Measurements from ENCODE around the gene DSC1. TPM values are rescaled to one million over a fixed set of nuclear protein-coding genes. Genes with fewer than 3 reads are reported as not detected.

DSC1 gene
- total RNA-seq, 2 experiments from 2014 or later = 1.6 to 1.7 TPM

- Histone ChIP-seq H3K27ac (ENCODE audit: low read depth in 1 of 2, low read length in 2 of 2) (no peak overlapping the region), H3K4me1 (ENCODE audit: insufficient read depth, low read length) (no peaks in the 10 kb centered on the region), H3K9me3 (ENCODE audit: control insufficient read depth in 1 of 2, insufficient read depth in 1 of 2, low read length in 2 of 2) (peaks cover 0 to 8% of the 10 kb centered on the region in 2 experiments), H3K36me3 (ENCODE audit: insufficient read depth, low read length) (no peaks in the 10 kb centered on the region), H3K27me3 (ENCODE audit: control insufficient read depth in 1 of 2, insufficient read depth in 2 of 2, low read length in 2 of 2) (no peaks in the 10 kb centered on the region), H3K4me3 (ENCODE audit: low read length) (no peak overlapping the region)
- Mint-ChIP-seq H3K27ac (no peak overlapping the region), H3K27me3 (no peaks in the 10 kb centered on the region), H3K4me3 (no peak overlapping the region), H3K36me3 (ENCODE audit: low read depth) (no peaks in the 10 kb centered on the region), H3K9me3 (peaks cover 5% of the 10 kb centered on the region), H3K4me1 (ENCODE audit: low read depth) (peaks cover 4% of the 10 kb centered on the region)
- ChIA-PET CTCF (no interaction called here), POLR2A (no interaction called here)
- DNase-seq = no peak
- no peak for ATAC-seq (ENCODE audit: poor library complexity)
- TF ChIP-seq CTCF (IDR thresholded peaks at IDR 0.05) = no peak
- intact Hi-C loops (cut with DNase I, micrococcal nuclease) = no loop called here
Observed at GRCh38 chr18:31197676-31198075, 35.0 kb upstream of the DSC1 start.

DNA sequence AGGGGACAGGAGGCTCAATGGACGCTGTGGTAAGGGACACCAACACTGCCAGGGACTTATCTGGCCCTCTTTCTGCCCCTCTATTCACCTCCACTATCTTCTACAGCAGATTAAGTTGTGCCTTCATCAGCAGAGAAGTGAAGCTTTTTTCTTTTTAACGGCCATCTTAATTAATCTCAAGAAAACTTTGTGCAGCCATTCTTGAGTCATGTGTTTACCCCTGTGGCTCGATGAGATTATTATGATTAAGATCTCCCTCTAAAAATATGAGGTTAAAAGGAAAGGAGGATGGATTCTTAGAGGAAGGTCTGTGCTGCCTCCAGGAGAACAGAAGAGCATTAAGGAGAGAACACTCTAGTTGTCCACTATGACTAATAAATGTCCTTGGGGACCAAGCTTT, 32.4 kb upstream of the DSC1 start:
- no peaks in the 10 kb centered on the region for H3K36me3 Mint-ChIP-seq (ENCODE audit: low read depth)
- Histone ChIP-seq H3K4me3 (ENCODE audit: low read length) (no peak overlapping the region), H3K4me1 (ENCODE audit: insufficient read depth, low read length) (no peaks in the 10 kb centered on the region), H3K36me3 (ENCODE audit: insufficient read depth, low read length) (no peaks in the 10 kb centered on the region), H3K9me3 (ENCODE audit: control insufficient read depth in 1 of 2, insufficient read depth in 1 of 2, low read length in 2 of 2) (peaks cover 0 to 5% of the 10 kb centered on the region in 2 experiments), H3K27ac (ENCODE audit: low read depth in 1 of 2, low read length in 2 of 2) (no peak overlapping the region), H3K27me3 (ENCODE audit: control insufficient read depth in 1 of 2, insufficient read depth in 2 of 2, low read length in 2 of 2) (no peaks in the 10 kb centered on the region)
- peaks cover 4% of the 10 kb centered on the region for H3K4me1 Mint-ChIP-seq (ENCODE audit: low read depth)
- H3K27ac Mint-ChIP-seq = no peak overlapping the region
- no peak for DNase-seq
- ATAC-seq (ENCODE audit: poor library complexity) = no peak
- POLR2A ChIA-PET = no interaction called here
- intact Hi-C loops (cut with DNase I, micrococcal nuclease) = no loop called here
- H3K9me3 Mint-ChIP-seq = peaks cover 6% of the 10 kb centered on the region
- H3K27me3 Mint-ChIP-seq = no peaks in the 10 kb centered on the region
- TF ChIP-seq CTCF (IDR thresholded peaks at IDR 0.05) = no peak
- CTCF ChIA-PET = no interaction called here
- no peak overlapping the region for H3K4me3 Mint-ChIP-seq

GRCh38 chr18:31192086-31192776, 29.6 kb upstream of the DSC1 start:
- DNase-seq (no peak), ATAC-seq (ENCODE audit: poor library complexity) (no peak)
- peaks cover 0 to 5% of the 10 kb centered on the region in 2 experiments for H3K9me3 ChIP-seq (ENCODE audit: control insufficient read depth in 1 of 2, insufficient read depth in 1 of 2, low read length in 2 of 2)
- Mint-ChIP-seq H3K27me3 (no peaks in the 10 kb centered on the region), H3K9me3 (peaks cover 9% of the 10 kb centered on the region), H3K4me3 (no peak overlapping the region), H3K27ac (no peak overlapping the region), H3K4me1 (ENCODE audit: low read depth) (peaks cover 4% of the 10 kb centered on the region), H3K36me3 (ENCODE audit: low read depth) (no peaks in the 10 kb centered on the region)
- H3K4me1 ChIP-seq (ENCODE audit: insufficient read depth, low read length) = no peaks in the 10 kb centered on the region
- no peak for TF ChIP-seq CTCF (IDR thresholded peaks at IDR 0.05)
- H3K27ac ChIP-seq (ENCODE audit: low read depth in 1 of 2, low read length in 2 of 2) = no peak overlapping the region
- no peak overlapping the region for H3K4me3 ChIP-seq (ENCODE audit: low read length)
- intact Hi-C loops (cut with DNase I, micrococcal nuclease) = no loop called here
- no peaks in the 10 kb centered on the region for H3K27me3 ChIP-seq (ENCODE audit: control insufficient read depth in 1 of 2, insufficient read depth in 2 of 2, low read length in 2 of 2)
- no peaks in the 10 kb centered on the region for H3K36me3 ChIP-seq (ENCODE audit: insufficient read depth, low read length)
- POLR2A ChIA-PET = no interaction called here
- CTCF ChIA-PET = no interaction called here

Data from CD4-positive, alpha-beta T cell (primary cell).